Stomach smooth muscle (tissue), 2 donors: ENCODE measurements around the gene RSPH1.

Experiments
- H3K27ac ChIP-seq: one replicate; pipeline ENCODE4 v1.7.0; 2013; ENCODE audit warnings: mild to moderate bottlenecking, low read length, inconsistent platforms
- H3K27me3 ChIP-seq, 2 donors: one replicate each; pipeline ENCODE4 v1.7.0; 2013; ENCODE audit warnings: low read length in 2 of 2; ENCODE audit not compliant: insufficient read depth in 2 of 2, control insufficient read depth in 1 of 2
- H3K36me3 ChIP-seq, 2 donors: one replicate each; pipeline ENCODE4 v1.7.0; 2013; ENCODE audit warnings: low read length in 2 of 2; ENCODE audit not compliant: control insufficient read depth in 2 of 2, insufficient read depth in 2 of 2
- H3K4me1 ChIP-seq: one replicate; pipeline ENCODE4 v1.7.0; 2013; ENCODE audit warnings: low read length; ENCODE audit not compliant: control insufficient read depth, insufficient read depth
- H3K4me3 ChIP-seq, 2 donors: one replicate each; pipeline ENCODE4 v1.7.0; 2013; ENCODE audit warnings: low read length in 2 of 2
- H3K9ac ChIP-seq, 2 donors: one replicate each; pipeline ENCODE4 v1.7.0; 2013; ENCODE audit warnings: low read length in 2 of 2, mild to moderate bottlenecking in 1 of 2
- H3K9me3 ChIP-seq, 2 donors: one replicate each; pipeline ENCODE4 v1.7.0; 2013; ENCODE audit warnings: low read length in 2 of 2; ENCODE audit not compliant: control insufficient read depth in 2 of 2
- donor health status: healthy.
- donor health status: Pancreatic carcinoma.

The RSPH1 gene

GRCh38 chr21:42513151-42513984 is 17.3 kb upstream of the RSPH1 start, which contains the start of gene SLC37A1:
Gene SLC37A1, plus strand, starts transcription at chr21:42513852. Its CDS starts 4,603 bp downstream, at chr21:42518455.
- Histone ChIP-seq H3K27me3 (no peaks in the 10 kb centered on the region), H3K9ac (peak within 1 kb of the TSS; percentile 66 to 68), H3K9me3 (no peaks in the 10 kb centered on the region), H3K36me3 (peaks cover 0 to 1% of the 10 kb centered on the region in 2 donors), H3K4me3 (peak within 1 kb of the TSS; percentile 64 to 82), H3K27ac (peak within 1 kb of the TSS; percentile 49), H3K4me1 (peaks cover 10% of the 10 kb centered on the region)

- Histone ChIP-seq H3K9me3 (no peaks in the 10 kb centered on the region), H3K27ac (no peak overlapping the region), H3K27me3 (no peaks in the 10 kb centered on the region), H3K4me1 (peaks cover 10% of the 10 kb centered on the region), H3K36me3 (no peaks in the 10 kb centered on the region), H3K9ac (no peak overlapping the region), H3K4me3 (no peak overlapping the region)
Measured at GRCh38 chr21:42512346-42513034, 16.5 kb upstream of the RSPH1 start.

DNA sequence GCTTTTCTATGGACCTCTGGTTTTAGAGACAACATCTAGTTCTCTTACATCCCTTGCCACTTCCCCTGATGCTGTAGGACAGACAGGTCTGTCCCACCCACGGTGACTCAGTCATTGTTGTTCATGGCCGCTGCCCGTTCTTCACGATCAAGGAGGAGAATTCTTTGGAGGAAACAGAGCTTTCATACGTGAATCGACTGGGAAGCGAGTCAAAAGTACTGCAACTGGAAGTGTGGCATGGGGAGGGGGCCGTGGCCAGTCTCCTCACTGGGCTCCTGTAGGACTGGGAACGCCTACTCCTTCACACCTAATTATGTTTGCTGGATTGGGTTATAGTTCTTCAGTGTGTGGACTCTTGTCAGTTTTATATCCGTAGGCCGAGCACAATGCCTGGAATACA is 13.2 kb upstream of the RSPH1 start:
- Histone ChIP-seq H3K9me3 (no peaks in the 10 kb centered on the region), H3K27ac (no peak overlapping the region), H3K4me1 (peaks cover 5% of the 10 kb centered on the region), H3K36me3 (no peaks in the 10 kb centered on the region), H3K4me3 (no peak overlapping the region), H3K9ac (no peak overlapping the region), H3K27me3 (peaks cover 0 to 2% of the 10 kb centered on the region in 2 donors)

- no peaks in the 10 kb centered on the region for H3K9me3 ChIP-seq
- H3K27ac ChIP-seq, result no peak overlapping the region
- no peaks in the 10 kb centered on the region for H3K36me3 ChIP-seq
- H3K4me1 ChIP-seq, result peaks cover 5% of the 10 kb centered on the region
- H3K9ac ChIP-seq, result no peak overlapping the region
- H3K27me3 ChIP-seq, result peaks cover 0 to 2% of the 10 kb centered on the region in 2 donors
- no peak overlapping the region for H3K4me3 ChIP-seq
Measured at GRCh38 chr21:42508371-42508770, 12.3 kb upstream of the RSPH1 start.

DNA sequence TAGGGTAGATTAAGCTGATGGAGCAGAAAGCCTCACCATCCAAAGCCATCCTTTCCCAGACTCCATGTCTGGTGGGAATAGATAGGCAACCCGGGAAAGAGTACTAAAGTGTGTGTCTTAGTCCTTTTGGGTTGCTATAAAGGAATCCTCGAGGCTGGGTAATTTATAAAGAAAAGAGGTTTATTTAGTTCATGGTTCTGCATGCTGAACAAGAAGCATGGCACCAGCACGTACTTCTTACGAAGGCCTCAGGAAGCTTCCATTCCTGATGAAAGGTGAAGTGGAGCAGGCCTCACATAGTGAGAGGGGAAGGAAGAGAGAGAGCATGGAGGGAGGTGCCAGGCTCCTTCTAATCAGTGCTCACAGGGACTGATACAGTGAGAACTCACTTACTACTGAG is 11.4 kb upstream of the RSPH1 start:
- Histone ChIP-seq H3K4me3 (no peak overlapping the region), H3K4me1 (no peaks in the 10 kb centered on the region), H3K27me3 (peaks cover 0 to 2% of the 10 kb centered on the region in 2 donors), H3K27ac (no peak overlapping the region), H3K36me3 (no peaks in the 10 kb centered on the region), H3K9ac (no peak overlapping the region), H3K9me3 (no peaks in the 10 kb centered on the region)

- Histone ChIP-seq H3K27me3 (peaks cover 0 to 2% of the 10 kb centered on the region in 2 donors), H3K36me3 (no peaks in the 10 kb centered on the region)
Measured at GRCh38 chr21:42505090-42505726, 9.2 kb upstream of the RSPH1 start.

DNA sequence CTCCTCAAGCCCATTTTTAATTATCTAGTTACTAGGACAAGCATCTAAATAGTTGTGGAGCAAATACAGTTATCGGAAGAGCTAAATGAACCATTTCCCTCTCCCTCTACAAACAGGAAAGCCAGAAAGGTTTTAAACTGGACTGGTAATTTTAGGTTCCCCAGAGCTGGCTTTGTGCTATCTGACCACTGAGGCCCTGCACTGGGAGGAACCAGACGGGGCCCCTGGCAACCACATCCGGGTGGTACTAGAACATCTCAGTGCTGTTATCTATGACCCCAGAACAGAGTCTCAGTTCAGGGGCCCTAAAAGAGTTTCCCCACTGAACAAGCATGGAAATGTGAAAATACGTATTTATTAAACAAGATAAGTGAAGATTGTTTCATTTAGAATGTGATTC is 7.7 kb upstream of the RSPH1 start:
- H3K4me1 ChIP-seq, result no peaks in the 10 kb centered on the region
- peaks cover 0 to 2% of the 10 kb centered on the region in 2 donors for H3K27me3 ChIP-seq

More at GRCh38 chr21:42505090-42505726, 9.2 kb upstream of the RSPH1 start:
- Histone ChIP-seq H3K9ac (no peak overlapping the region), H3K27ac (no peak overlapping the region), H3K4me3 (no peak overlapping the region), H3K9me3 (no peaks in the 10 kb centered on the region), H3K4me1 (no peaks in the 10 kb centered on the region)

DNA sequence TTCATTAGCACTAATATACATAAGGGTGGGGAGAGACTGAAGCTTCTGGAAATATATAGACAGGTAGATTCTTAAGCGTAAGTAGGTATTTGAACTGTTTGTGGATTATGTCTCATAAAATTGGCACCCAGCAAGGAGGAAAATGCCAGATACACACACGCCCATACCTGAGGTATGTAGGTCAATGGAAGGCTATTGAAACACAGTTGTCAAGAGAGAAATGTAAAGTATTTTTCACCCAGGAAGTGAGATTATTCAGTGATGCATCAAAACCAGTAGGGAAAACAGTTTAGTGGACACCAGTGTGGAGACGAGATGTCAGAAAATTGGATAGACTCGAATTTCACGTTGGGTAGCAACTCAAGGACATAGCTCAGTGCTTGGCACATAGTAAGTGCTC is 4.7 kb upstream of the RSPH1 start:
- Histone ChIP-seq H3K9me3 (no peaks in the 10 kb centered on the region), H3K27ac (no peak overlapping the region), H3K9ac (no peak overlapping the region), H3K4me1 (peaks cover 9% of the 10 kb centered on the region), H3K27me3 (no peaks in the 10 kb centered on the region), H3K4me3 (no peak overlapping the region), H3K36me3 (no peaks in the 10 kb centered on the region)

More for the DNA sequence above, 7.7 kb upstream of the RSPH1 start:
- no peaks in the 10 kb centered on the region for H3K9me3 ChIP-seq
- no peak overlapping the region for H3K4me3 ChIP-seq
- H3K9ac ChIP-seq, result no peak overlapping the region
- no peak overlapping the region for H3K27ac ChIP-seq
- H3K36me3 ChIP-seq, result no peaks in the 10 kb centered on the region

DNA sequence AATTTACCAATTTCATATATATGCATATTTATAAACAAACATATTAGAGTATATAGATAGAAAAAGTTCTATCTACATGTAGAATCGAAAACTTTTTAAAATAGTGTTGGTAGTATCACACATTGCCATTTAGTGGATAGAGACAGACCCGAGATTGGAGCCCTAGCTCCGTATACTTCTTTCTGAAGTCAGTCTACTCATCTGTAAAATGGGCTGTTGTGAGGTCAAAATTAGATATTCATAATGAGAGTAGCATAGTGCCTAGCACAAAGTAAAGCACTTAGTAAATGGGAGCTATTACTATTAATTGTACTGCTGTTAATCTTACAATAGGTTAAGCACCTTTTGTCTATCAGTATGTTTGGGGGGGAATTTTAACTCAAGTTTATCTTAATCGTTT is 4.2 kb upstream of the RSPH1 start:
- no peaks in the 10 kb centered on the region for H3K36me3 ChIP-seq
- H3K27me3 ChIP-seq, result no peaks in the 10 kb centered on the region
- H3K4me1 ChIP-seq, result peaks cover 14% of the 10 kb centered on the region
- H3K9ac ChIP-seq, result no peak overlapping the region
- H3K9me3 ChIP-seq, result no peaks in the 10 kb centered on the region
- H3K4me3 ChIP-seq, result no peak overlapping the region
- no peak overlapping the region for H3K27ac ChIP-seq

- H3K9ac ChIP-seq, result no peak overlapping the region
- H3K36me3 ChIP-seq, result no peaks in the 10 kb centered on the region
- no peaks in the 10 kb centered on the region for H3K9me3 ChIP-seq
- H3K27me3 ChIP-seq, result no peaks in the 10 kb centered on the region
- H3K4me3 ChIP-seq, result no peak overlapping the region
- peaks cover 14% of the 10 kb centered on the region for H3K4me1 ChIP-seq
- no peak overlapping the region for H3K27ac ChIP-seq
Measured at GRCh38 chr21:42499444-42500112, 3.6 kb upstream of the RSPH1 start.
